SK-N-SH treated with all-trans-retinoic acid at 6 μM for 48 hours (cell line): ENCODE results near the gene RIPK4.

ENCODE experiments used
- ATAC-seq: fragments of 200-7000 bp; cut with Tn5 transposase; 3 replicates; pipeline ENCODE4 v1.9.1; 2020; ENCODE audit warnings: mild to moderate bottlenecking, moderate library complexity
- ARNTL ChIP-seq: fragments of 450-650 bp; formaldehyde crosslinking; IDR thresholded peaks from 2 replicates; pipeline ENCODE4 v1.5.0; 2020; ENCODE audit warnings: low read depth, mild to moderate bottlenecking, moderate library complexity, borderline replicate concordance
- BACH2 ChIP-seq: fragments of 250-450 bp; sonication (Bioruptor Pico); IDR thresholded peaks from 2 replicates; pipeline ENCODE4 v1.9.0; 2021; ENCODE audit warnings: mild to moderate bottlenecking, borderline replicate concordance
- CREB5 ChIP-seq: fragments of 250-450 bp; sonication (Bioruptor Pico); IDR thresholded peaks from 2 replicates; pipeline ENCODE4 v1.5.1; 2020; ENCODE audit warnings: low read depth, mild to moderate bottlenecking, moderate library complexity
- CSRNP3 ChIP-seq: fragments of 250-450 bp; sonication (Bioruptor Pico); IDR thresholded peaks from 2 replicates; pipeline ENCODE4 v1.5.1; 2021; ENCODE audit warnings: mild to moderate bottlenecking, moderate library complexity
- ESRRG ChIP-seq: fragments of 250-450 bp; sonication (Bioruptor Pico); IDR thresholded peaks from 2 replicates; pipeline ENCODE4 v1.6.1; 2021; ENCODE audit warnings: mild to moderate bottlenecking
- GLIS3 ChIP-seq: fragments of 250-450 bp; sonication (Bioruptor Pico); IDR thresholded peaks from 2 replicates; pipeline ENCODE4 v1.5.0; 2020; ENCODE audit warnings: mild to moderate bottlenecking, moderate library complexity
- ISL1 ChIP-seq: fragments of 250-450 bp; sonication (Bioruptor Pico); IDR thresholded peaks from 2 replicates; pipeline ENCODE4 v2.1.2; 2022; ENCODE audit warnings: mild to moderate bottlenecking, moderate library complexity
- OSR1 ChIP-seq: fragments of 250-450 bp; sonication (Bioruptor Pico); IDR thresholded peaks from 2 replicates; pipeline ENCODE4 v1.8.0; 2022; ENCODE audit warnings: moderate library complexity, mild to moderate bottlenecking, inconsistent platforms
- PATZ1 ChIP-seq: fragments of 250-450 bp; sonication (Bioruptor Pico); IDR thresholded peaks from 2 replicates; pipeline ENCODE4 v1.8.0; 2020; ENCODE audit warnings: mild to moderate bottlenecking, moderate library complexity, borderline replicate concordance
- POU6F1 ChIP-seq: fragments of 250-450 bp; sonication (Bioruptor Pico); IDR thresholded peaks from 2 replicates; pipeline ENCODE4 v1.8.0; 2021; ENCODE audit warnings: low read depth, mild to moderate bottlenecking, moderate library complexity, borderline replicate concordance
- PPARA ChIP-seq: fragments of 250-450 bp; sonication (Bioruptor Pico); IDR thresholded peaks from 2 replicates; pipeline ENCODE4 v1.5.0; 2020; ENCODE audit warnings: mild to moderate bottlenecking, borderline replicate concordance
- RARB ChIP-seq: fragments of 250-450 bp; sonication (Bioruptor Pico); IDR thresholded peaks from 2 replicates; pipeline ENCODE4 v1.8.0; 2021; ENCODE audit warnings: mild to moderate bottlenecking, moderate library complexity
- TCF4 ChIP-seq: fragments of 250-450 bp; sonication (Bioruptor Pico); IDR thresholded peaks from 2 replicates; pipeline ENCODE4 v1.8.0; 2021; ENCODE audit warnings: mild to moderate bottlenecking, moderate library complexity, borderline replicate concordance
- TOX ChIP-seq: fragments of 250-450 bp; sonication (Bioruptor Pico); IDR thresholded peaks from 2 replicates; pipeline ENCODE4 v1.8.0; 2021; ENCODE audit warnings: mild to moderate bottlenecking, moderate library complexity, borderline replicate concordance
- TSHZ2 ChIP-seq: fragments of 250-450 bp; sonication (Bioruptor Pico); IDR thresholded peaks from 2 replicates; pipeline ENCODE4 v1.5.0; 2020; ENCODE audit warnings: mild to moderate bottlenecking, moderate library complexity
- ZFP3 ChIP-seq: fragments of 250-450 bp; sonication (Bioruptor Pico); IDR thresholded peaks from 2 replicates; pipeline ENCODE4 v1.5.0; 2020; ENCODE audit warnings: mild to moderate bottlenecking, moderate library complexity
- ZFP30 ChIP-seq: fragments of 450-650 bp; formaldehyde crosslinking; IDR thresholded peaks from 2 replicates; pipeline ENCODE4 v1.5.0; 2022; ENCODE audit warnings: mild to moderate bottlenecking, moderate library complexity
- ZNF70 ChIP-seq: fragments of 450-650 bp; formaldehyde crosslinking; IDR thresholded peaks from 2 replicates; pipeline ENCODE4 v1.5.0; 2020; ENCODE audit warnings: mild to moderate bottlenecking, moderate library complexity

Gene RIPK4

GRCh38 chr21:41774467-41775148 is 7.8 kb upstream of the RIPK4 start:
- ATAC-seq, result no peak
- no peak for TF ChIP-seq ZFP3
- no peak for TF ChIP-seq BACH2 (CRISPR knock-in tag)
- TF ChIP-seq ARNTL (CRISPR knock-in tag), result no peak
- no peak for TF ChIP-seq ISL1 (CRISPR knock-in tag)
- no peak for TF ChIP-seq GLIS3 (CRISPR knock-in tag)
- no peak for TF ChIP-seq TSHZ2 (CRISPR knock-in tag)
- no peak for TF ChIP-seq TOX (CRISPR knock-in tag)

- ATAC-seq, result no peak
- no peak for TF ChIP-seq RARB (CRISPR knock-in tag)
Measured at GRCh38 chr21:41772351-41773080, 5.7 kb upstream of the RIPK4 start.

- no peak for ATAC-seq
Measured at GRCh38 chr21:41771625-41771945, 4.7 kb upstream of the RIPK4 start.

GRCh38 chr21:41770901-41771624 is 4.2 kb upstream of the RIPK4 start:
- no peak for TF ChIP-seq TCF4 (CRISPR knock-in tag)
- no peak for ATAC-seq

More at GRCh38 chr21:41771625-41771945, 4.7 kb upstream of the RIPK4 start:
- TF ChIP-seq RARB (CRISPR knock-in tag) (no peak), PATZ1 (CRISPR knock-in tag) (no peak), TOX (CRISPR knock-in tag) (no peak), ARNTL (CRISPR knock-in tag) (no peak), POU6F1 (no peak), ZFP30 (CRISPR knock-in tag) (no peak), ESRRG (CRISPR knock-in tag) (no peak), ZNF70 (CRISPR knock-in tag) (no peak), PPARA (CRISPR knock-in tag) (no peak)

- TF ChIP-seq TCF4 (CRISPR knock-in tag), result no peak
- TF ChIP-seq CREB5, result no peak
- no peak for TF ChIP-seq OSR1 (CRISPR knock-in tag)
- no peak for TF ChIP-seq CSRNP3 (CRISPR knock-in tag)
- TF ChIP-seq GLIS3 (CRISPR knock-in tag), result no peak
- TF ChIP-seq ZFP3, result no peak
- no peak for TF ChIP-seq ESRRG (CRISPR knock-in tag)
- TF ChIP-seq ISL1 (CRISPR knock-in tag), result no peak
- no peak for TF ChIP-seq PATZ1 (CRISPR knock-in tag)
- no peak for TF ChIP-seq RARB (CRISPR knock-in tag)
- TF ChIP-seq BACH2 (CRISPR knock-in tag), result no peak
- ATAC-seq, result no peak
Measured at GRCh38 chr21:41769933-41770332, 3.1 kb upstream of the RIPK4 start.
